CD4-positive, alpha-beta T cell (primary cell): Measurements from ENCODE around the gene TP53RK. TPM values are rescaled to one million over a fixed set of nuclear protein-coding genes. Genes with fewer than 3 reads are reported as not detected.

Experiments used
- ATAC-seq: fragments of 200-7000 bp; cut with Tn5 transposase; one replicate; pipeline ENCODE4 v1.10.0; 2022; ENCODE audit warnings: mild to moderate bottlenecking; ENCODE audit not compliant: poor library complexity
- CTCF ChIA-PET: fragments of 350-600 bp; sonication (Branson Sonifier 250); formaldehyde crosslinking; loops from one replicate; lab custom pipeline; 2021; ENCODE audit warnings: antibody characterized with exemption, inconsistent platforms; lab: Charles Lee
- POLR2A ChIA-PET: fragments of 350-600 bp; sonication (Branson Sonifier 250); formaldehyde crosslinking; loops from one replicate; lab custom pipeline; 2021; ENCODE audit warnings: antibody characterized with exemption, inconsistent platforms; lab: Charles Lee
- DNase-seq, 14 experiments: peaks; one replicate each; pipeline ENCODE4 v3.0.0-alpha.2; 2013 to 2020; ENCODE audit warnings: mixed read lengths in 2 of 14
- H3K27ac ChIP-seq, 2 donors: one replicate each; pipeline versions ENCODE4 v1.5.1 to v1.7.0; 2013; ENCODE audit warnings: low read length in 2 of 2, low read depth in 1 of 2, mild to moderate bottlenecking in 1 of 2
- H3K27me3 ChIP-seq, 2 experiments: 1 replicate in 1 of 2; 2 replicates in 1 of 2; pipeline versions ENCODE4 v1.6.1 to v1.7.0; 2013; ENCODE audit warnings: low read length in 2 of 2, control low read depth in 1 of 2, mild to moderate bottlenecking in 1 of 2, moderate library complexity in 1 of 2; ENCODE audit not compliant: insufficient read depth in 2 of 2, control insufficient read depth in 1 of 2
- H3K36me3 ChIP-seq: one replicate; pipeline ENCODE4 v1.6.1; 2013; ENCODE audit warnings: low read length, control low read depth; ENCODE audit not compliant: insufficient read depth
- H3K4me1 ChIP-seq: one replicate; pipeline ENCODE4 v1.6.1; 2013; ENCODE audit warnings: low read length, control low read depth; ENCODE audit not compliant: insufficient read depth
- H3K4me3 ChIP-seq: one replicate; pipeline ENCODE4 v1.5.1; 2013; ENCODE audit warnings: mild to moderate bottlenecking, low read length, moderate library complexity
- H3K9me3 ChIP-seq, 2 experiments: 1 replicate in 1 of 2; 2 replicates in 1 of 2; pipeline versions ENCODE4 v1.6.1 to v1.7.0; 2013; ENCODE audit warnings: low read length in 2 of 2, mild to moderate bottlenecking in 2 of 2, control low read depth in 1 of 2, moderate library complexity in 1 of 2; ENCODE audit not compliant: control insufficient read depth in 1 of 2, insufficient read depth in 1 of 2
- H3K27ac Mint-ChIP-seq: one replicate; pipeline ENCODE4 v1.8.0; 2020; ENCODE audit warnings: mixed read lengths
- H3K27me3 Mint-ChIP-seq: one replicate; pipeline ENCODE4 v1.8.0; 2021; ENCODE audit warnings: mixed read lengths
- H3K36me3 Mint-ChIP-seq: one replicate; pipeline ENCODE4 v1.8.0; 2021; ENCODE audit warnings: low read depth, mixed read lengths
- H3K4me1 Mint-ChIP-seq: one replicate; pipeline ENCODE4 v1.8.0; 2021; ENCODE audit warnings: low read depth, mixed read lengths
- H3K4me3 Mint-ChIP-seq: one replicate; pipeline ENCODE4 v1.8.0; 2020; ENCODE audit warnings: mild to moderate bottlenecking, mixed read lengths
- H3K9me3 Mint-ChIP-seq: one replicate; pipeline ENCODE4 v1.8.0; 2020; ENCODE audit warnings: mixed read lengths
- CTCF ChIP-seq: fragments of 200-600 bp; IDR thresholded peaks from one replicate; pipeline ENCODE4 v1.8.0; 2022; ENCODE audit warnings: antibody characterized with exemption, mild to moderate bottlenecking
- intact Hi-C, 2 experiments: fragments of 100-400 bp; cut with DNase I in 1 of 2; cut with micrococcal nuclease in 1 of 2; formaldehyde crosslinking; loops; one replicate each; pipeline versions ENCODE4 v1.15.1 to v1.9.0; 2023 to 2025; cut with DNase I, micrococcal nuclease
- total RNA-seq, 174 experiments: library from RNA in 2 of 174; stranded (reverse) in 2 of 174; gene quantifications; one replicate each; pipeline ENCODE4 v1.2.3 and lab custom pipeline; 2021 to 2026

The TP53RK gene
- total RNA-seq, 2 experiments from 2014 or later = 3.9 to 4.5 TPM

GRCh38 chr20:46651091-46651962 lies 37.9 kb downstream of the TP53RK start, which contains the start of gene SLC13A3:
Gene SLC13A3, minus strand, starts transcription at chr20:46651459. Its CDS starts 38 bp downstream, at chr20:46651421.
- ATAC-seq (no peak), DNase-seq (no peak)
- POLR2A ChIA-PET = no interaction called here
- no peak within 1 kb of the TSS for H3K4me3 Mint-ChIP-seq
- no peaks in the 10 kb centered on the region for H3K9me3 Mint-ChIP-seq
- Histone ChIP-seq H3K36me3 (no peaks in the 10 kb centered on the region), H3K4me1 (no peaks in the 10 kb centered on the region), H3K9me3 (peaks cover 0 to 8% of the 10 kb centered on the region in 2 experiments), H3K4me3 (no peak within 1 kb of the TSS), H3K27ac (no peak within 1 kb of the TSS), H3K27me3 (peaks cover 20 to 31% of the 10 kb centered on the region in 2 experiments)
- H3K4me1 Mint-ChIP-seq = no peaks in the 10 kb centered on the region
- H3K27me3 Mint-ChIP-seq = peaks cover 58% of the 10 kb centered on the region
- intact Hi-C loops = no loop called here
- TF ChIP-seq CTCF = no peak
- CTCF ChIA-PET = no interaction called here
- H3K27ac Mint-ChIP-seq = no peak within 1 kb of the TSS
- H3K36me3 Mint-ChIP-seq = no peaks in the 10 kb centered on the region

GRCh38 chr20:46650575-46651090 lies 38.6 kb downstream of the TP53RK start:
- Histone ChIP-seq H3K36me3 (no peaks in the 10 kb centered on the region), H3K9me3 (peaks cover 0 to 8% of the 10 kb centered on the region in 2 experiments), H3K27me3 (peaks cover 20 to 31% of the 10 kb centered on the region in 2 experiments), H3K4me1 (no peaks in the 10 kb centered on the region), H3K27ac (no peak overlapping the region), H3K4me3 (no peak overlapping the region)
- intact Hi-C loops = no loop called here
- TF ChIP-seq CTCF = no peak
- Mint-ChIP-seq H3K4me1 (no peaks in the 10 kb centered on the region), H3K9me3 (no peaks in the 10 kb centered on the region), H3K4me3 (no peak overlapping the region), H3K36me3 (no peaks in the 10 kb centered on the region), H3K27me3 (peaks cover 58% of the 10 kb centered on the region), H3K27ac (no peak overlapping the region)
- CTCF ChIA-PET = no interaction called here
- no peak for DNase-seq
- POLR2A ChIA-PET = no interaction called here
- ATAC-seq = no peak

- H3K27ac ChIP-seq = no peak overlapping the region
- no peaks in the 10 kb centered on the region for H3K4me1 ChIP-seq
- intact Hi-C loops = no loop called here
- H3K4me3 ChIP-seq = no peak overlapping the region
- peaks cover 60% of the 10 kb centered on the region for H3K27me3 Mint-ChIP-seq
- H3K9me3 ChIP-seq = peaks cover 0 to 8% of the 10 kb centered on the region in 2 experiments
- H3K36me3 Mint-ChIP-seq = no peaks in the 10 kb centered on the region
- H3K27me3 ChIP-seq = peaks cover 20 to 31% of the 10 kb centered on the region in 2 experiments
- H3K27ac Mint-ChIP-seq = no peak overlapping the region
- no peaks in the 10 kb centered on the region for H3K36me3 ChIP-seq
- no peaks in the 10 kb centered on the region for H3K4me1 Mint-ChIP-seq
- ChIA-PET CTCF (no interaction called here), POLR2A (interaction anchor here (1.0 kb wide), 1 partner anchor 37 kb away, joined by 3 read pairs; no protein-coding TSS in a partner anchor)
- H3K4me3 Mint-ChIP-seq = no peak overlapping the region
- no peaks in the 10 kb centered on the region for H3K9me3 Mint-ChIP-seq
- ATAC-seq (no peak), DNase-seq (no peak)
- no peak for TF ChIP-seq CTCF
Observed at GRCh38 chr20:46649965-46650542, 39.2 kb downstream of the TP53RK start.
